ENCODE results near the gene OXER1. TPM values are rescaled to one million over a fixed set of nuclear protein-coding genes. Genes with fewer than 3 reads are reported as not detected.

OXER1 gene
- total and polyA plus RNA-seq, 5 donors from 2014 or later = 0.09 TPM; not detected in 4

GRCh38 chr2:42808301-42808700, 44.4 kb upstream of the OXER1 start:
- H3K9me3 Mint-ChIP-seq = peaks cover 0 to 2% (median 0%) of the 10 kb centered on the region in 7 donors
- H3K4me3 Mint-ChIP-seq = peak overlapping the region; percentile 55 to 82 (median 62)
- Histone ChIP-seq H3K4me3 (ENCODE audit: low read depth, low read length) (no peak overlapping the region), H3K27me3 (ENCODE audit: control insufficient read depth, insufficient read depth, low read length) (peaks cover 2% of the 10 kb centered on the region), H3K9me3 (ENCODE audit: control insufficient read depth in 2 of 2, low read length in 2 of 2) (no peaks in the 10 kb centered on the region), H3K27ac (ENCODE audit: insufficient read depth, low read length, poor library complexity, severe bottlenecking) (no peak overlapping the region), H3K36me3 (ENCODE audit: control insufficient read depth, insufficient read depth, low read length) (no peaks in the 10 kb centered on the region), H3K4me1 (ENCODE audit: control insufficient read depth, insufficient read depth, low read length, poor library complexity, severe bottlenecking) (peaks cover 11% of the 10 kb centered on the region)
- DNase-seq (no peak), ATAC-seq (ENCODE audit: low read depth in 2 of 2) (no peak)
- no peaks in the 10 kb centered on the region for H3K36me3 Mint-ChIP-seq
- no peak overlapping the region for H3K27ac Mint-ChIP-seq
- H3K27me3 Mint-ChIP-seq = peaks cover 28% of the 10 kb centered on the region
- H3K4me1 Mint-ChIP-seq = peaks cover 0 to 20% (median 12%) of the 10 kb centered on the region in 4 donors

DNA sequence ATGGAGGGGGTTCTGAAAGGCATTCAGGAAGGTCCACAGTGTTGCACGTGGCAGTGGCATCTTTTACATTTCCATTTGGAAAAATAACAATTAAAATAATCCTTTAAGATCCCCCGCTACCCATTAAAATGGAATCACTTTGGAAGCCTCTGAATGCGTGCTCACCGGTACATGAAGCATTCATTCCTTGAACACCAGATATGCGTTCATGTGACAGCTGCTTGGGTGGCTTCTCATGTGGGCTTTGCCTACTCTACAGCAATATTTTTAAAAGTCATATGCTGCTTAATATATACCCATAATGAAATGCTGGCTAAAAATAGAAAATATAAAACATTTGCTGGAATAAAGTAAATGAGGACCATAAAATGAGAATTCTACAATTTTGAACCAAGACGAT, 42.9 kb upstream of the OXER1 start:
- Mint-ChIP-seq H3K4me3 (peak overlapping the region in 1 of 4 donors; percentile 38), H3K9me3 (peaks cover 0 to 2% (median 0%) of the 10 kb centered on the region in 7 donors), H3K36me3 (no peaks in the 10 kb centered on the region), H3K27ac (no peak overlapping the region), H3K4me1 (peaks cover 0 to 13% (median 4%) of the 10 kb centered on the region in 4 donors), H3K27me3 (peaks cover 29% of the 10 kb centered on the region)
- Histone ChIP-seq H3K27ac (ENCODE audit: insufficient read depth, low read length, poor library complexity, severe bottlenecking) (no peak overlapping the region), H3K4me1 (ENCODE audit: control insufficient read depth, insufficient read depth, low read length, poor library complexity, severe bottlenecking) (peaks cover 11% of the 10 kb centered on the region), H3K9me3 (ENCODE audit: control insufficient read depth in 2 of 2, low read length in 2 of 2) (no peaks in the 10 kb centered on the region), H3K36me3 (ENCODE audit: control insufficient read depth, insufficient read depth, low read length) (no peaks in the 10 kb centered on the region), H3K27me3 (ENCODE audit: control insufficient read depth, insufficient read depth, low read length) (peaks cover 2% of the 10 kb centered on the region), H3K4me3 (ENCODE audit: low read depth, low read length) (no peak overlapping the region)
- DNase-seq (no peak), ATAC-seq (ENCODE audit: low read depth in 2 of 2) (no peak)

DNA sequence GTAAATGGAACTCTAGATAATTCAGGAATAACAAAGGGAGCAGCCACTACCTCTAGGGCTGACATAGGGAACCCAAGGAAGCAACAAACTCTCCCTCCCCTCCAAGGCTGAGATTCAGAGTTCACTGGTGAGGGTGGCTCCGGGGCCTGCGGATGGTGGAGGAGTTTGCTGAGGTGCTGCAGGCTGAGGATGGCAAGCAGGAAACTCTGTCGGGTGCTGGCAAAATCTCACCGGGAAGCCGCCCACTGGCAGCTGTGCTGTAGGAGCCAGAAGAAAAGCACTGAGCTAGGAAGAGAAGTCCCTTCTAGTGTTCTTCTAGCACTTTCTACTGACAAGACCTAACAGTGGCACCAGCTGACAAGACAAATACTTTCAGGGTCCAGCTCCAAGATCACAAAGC, 41.0 kb upstream of the OXER1 start:
- peaks cover 2% of the 10 kb centered on the region for H3K27me3 ChIP-seq (ENCODE audit: control insufficient read depth, insufficient read depth, low read length)
- peaks cover 8% of the 10 kb centered on the region for H3K4me1 ChIP-seq (ENCODE audit: control insufficient read depth, insufficient read depth, low read length, poor library complexity, severe bottlenecking)
- H3K27ac ChIP-seq (ENCODE audit: insufficient read depth, low read length, poor library complexity, severe bottlenecking) = no peak overlapping the region
- no peaks in the 10 kb centered on the region for H3K36me3 ChIP-seq (ENCODE audit: control insufficient read depth, insufficient read depth, low read length)
- H3K27ac Mint-ChIP-seq = no peak overlapping the region
- peaks cover 33% of the 10 kb centered on the region for H3K27me3 Mint-ChIP-seq
- no peak overlapping the region for H3K4me3 Mint-ChIP-seq
- H3K4me3 ChIP-seq (ENCODE audit: low read depth, low read length) = no peak overlapping the region
- DNase-seq (no peak), ATAC-seq (ENCODE audit: low read depth in 2 of 2) (no peak)
- H3K36me3 Mint-ChIP-seq = no peaks in the 10 kb centered on the region
- H3K9me3 ChIP-seq (ENCODE audit: control insufficient read depth in 2 of 2, low read length in 2 of 2) = no peaks in the 10 kb centered on the region
- no peaks in the 10 kb centered on the region for H3K9me3 Mint-ChIP-seq
- H3K4me1 Mint-ChIP-seq = peaks cover 0 to 8% (median 2%) of the 10 kb centered on the region in 4 donors

GRCh38 chr2:42804338-42804737, 40.4 kb upstream of the OXER1 start:
- H3K27me3 Mint-ChIP-seq = peaks cover 33% of the 10 kb centered on the region
- no peak overlapping the region for H3K27ac ChIP-seq (ENCODE audit: insufficient read depth, low read length, poor library complexity, severe bottlenecking)
- no peak overlapping the region for H3K4me3 ChIP-seq (ENCODE audit: low read depth, low read length)
- no peaks in the 10 kb centered on the region for H3K9me3 ChIP-seq (ENCODE audit: control insufficient read depth in 2 of 2, low read length in 2 of 2)
- ATAC-seq (ENCODE audit: low read depth in 2 of 2) (no peak), DNase-seq (no peak)
- H3K36me3 Mint-ChIP-seq = no peaks in the 10 kb centered on the region
- no peaks in the 10 kb centered on the region for H3K9me3 Mint-ChIP-seq
- peaks cover 4% of the 10 kb centered on the region for H3K4me1 ChIP-seq (ENCODE audit: control insufficient read depth, insufficient read depth, low read length, poor library complexity, severe bottlenecking)
- H3K27me3 ChIP-seq (ENCODE audit: control insufficient read depth, insufficient read depth, low read length) = peaks cover 2% of the 10 kb centered on the region
- no peak overlapping the region for H3K27ac Mint-ChIP-seq
- no peak overlapping the region for H3K4me3 Mint-ChIP-seq
- peaks cover 0 to 8% (median 2%) of the 10 kb centered on the region in 4 donors for H3K4me1 Mint-ChIP-seq
- H3K36me3 ChIP-seq (ENCODE audit: control insufficient read depth, insufficient read depth, low read length) = no peaks in the 10 kb centered on the region

GRCh38 chr2:42802150-42802549, 38.2 kb upstream of the OXER1 start:
- H3K27ac Mint-ChIP-seq = peak overlapping the region in 1 of 3 donors; percentile 51
- Histone ChIP-seq H3K4me3 (ENCODE audit: low read depth, low read length) (no peak overlapping the region), H3K27me3 (ENCODE audit: control insufficient read depth, insufficient read depth, low read length) (peaks cover 2% of the 10 kb centered on the region), H3K4me1 (ENCODE audit: control insufficient read depth, insufficient read depth, low read length, poor library complexity, severe bottlenecking) (no peaks in the 10 kb centered on the region), H3K36me3 (ENCODE audit: control insufficient read depth, insufficient read depth, low read length) (no peaks in the 10 kb centered on the region), H3K27ac (ENCODE audit: insufficient read depth, low read length, poor library complexity, severe bottlenecking) (no peak overlapping the region), H3K9me3 (ENCODE audit: control insufficient read depth in 2 of 2, low read length in 2 of 2) (no peaks in the 10 kb centered on the region)
- ATAC-seq (ENCODE audit: low read depth in 2 of 2) = no peak
- H3K4me3 Mint-ChIP-seq = no peak overlapping the region
- H3K9me3 Mint-ChIP-seq = no peaks in the 10 kb centered on the region
- H3K27me3 Mint-ChIP-seq = peaks cover 33% of the 10 kb centered on the region
- peaks cover 0 to 9% (median 2%) of the 10 kb centered on the region in 4 donors for H3K4me1 Mint-ChIP-seq
- no peak for DNase-seq
- H3K36me3 Mint-ChIP-seq = no peaks in the 10 kb centered on the region

DNA sequence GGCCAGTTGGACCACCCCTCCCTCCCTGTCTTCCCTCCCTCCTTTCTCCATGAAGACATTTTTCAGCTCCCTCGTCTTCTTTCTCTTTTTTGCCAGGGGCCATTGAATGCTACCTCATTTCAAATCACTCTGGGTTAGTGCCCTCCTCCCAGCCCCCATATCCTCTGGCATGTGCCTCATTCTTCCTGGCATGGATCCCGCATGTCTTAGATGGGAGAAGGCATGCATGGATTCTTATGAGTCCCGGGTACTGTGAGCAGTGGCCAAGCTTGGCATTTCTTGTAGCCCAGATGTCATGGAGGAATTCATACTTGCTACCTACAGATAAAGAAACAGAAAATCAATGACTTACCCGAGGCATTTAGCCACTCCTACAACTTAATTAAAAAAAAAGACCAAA, 37.4 kb upstream of the OXER1 start:
- DNase-seq = no peak
- Histone ChIP-seq H3K27me3 (ENCODE audit: control insufficient read depth, insufficient read depth, low read length) (peaks cover 2% of the 10 kb centered on the region), H3K9me3 (ENCODE audit: control insufficient read depth in 2 of 2, low read length in 2 of 2) (no peaks in the 10 kb centered on the region), H3K36me3 (ENCODE audit: control insufficient read depth, insufficient read depth, low read length) (no peaks in the 10 kb centered on the region), H3K27ac (ENCODE audit: insufficient read depth, low read length, poor library complexity, severe bottlenecking) (no peak overlapping the region), H3K4me1 (ENCODE audit: control insufficient read depth, insufficient read depth, low read length, poor library complexity, severe bottlenecking) (no peaks in the 10 kb centered on the region), H3K4me3 (ENCODE audit: low read depth, low read length) (no peak overlapping the region)
- H3K4me1 Mint-ChIP-seq = peaks cover 0 to 9% (median 2%) of the 10 kb centered on the region in 4 donors
- no peaks in the 10 kb centered on the region for H3K9me3 Mint-ChIP-seq
- no peak overlapping the region for H3K4me3 Mint-ChIP-seq
- peak overlapping the region in 1 of 3 donors; percentile 75 for H3K27ac Mint-ChIP-seq
- H3K36me3 Mint-ChIP-seq = no peaks in the 10 kb centered on the region
- H3K27me3 Mint-ChIP-seq = peaks cover 33% of the 10 kb centered on the region
- no peak for ATAC-seq (ENCODE audit: low read depth in 2 of 2)

DNA sequence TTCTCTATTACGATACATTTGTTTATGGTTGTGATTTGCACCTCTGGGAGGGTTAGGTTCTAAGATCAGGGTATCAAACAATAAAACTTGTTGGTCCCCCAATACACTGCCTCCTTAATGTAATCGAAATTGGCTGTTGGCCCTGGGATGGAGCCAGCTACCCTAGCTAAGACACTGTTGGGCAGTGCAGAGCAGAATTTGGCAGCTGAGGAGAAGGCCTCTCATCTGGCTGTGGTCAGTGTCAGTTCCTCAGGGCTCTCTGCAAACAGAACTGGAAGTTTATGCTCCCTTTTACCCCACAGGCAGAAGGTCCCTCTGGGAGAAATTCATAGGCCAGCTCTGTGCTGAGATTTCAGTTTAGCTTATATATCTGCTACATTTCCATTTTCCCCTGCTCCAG, 37.0 kb upstream of the OXER1 start:
- Mint-ChIP-seq H3K27ac (no peak overlapping the region), H3K9me3 (no peaks in the 10 kb centered on the region), H3K27me3 (peaks cover 33% of the 10 kb centered on the region), H3K4me3 (no peak overlapping the region), H3K4me1 (peaks cover 0 to 9% (median 2%) of the 10 kb centered on the region in 4 donors), H3K36me3 (no peaks in the 10 kb centered on the region)
- Histone ChIP-seq H3K27ac (ENCODE audit: insufficient read depth, low read length, poor library complexity, severe bottlenecking) (no peak overlapping the region), H3K4me3 (ENCODE audit: low read depth, low read length) (no peak overlapping the region), H3K27me3 (ENCODE audit: control insufficient read depth, insufficient read depth, low read length) (peaks cover 2% of the 10 kb centered on the region), H3K36me3 (ENCODE audit: control insufficient read depth, insufficient read depth, low read length) (no peaks in the 10 kb centered on the region), H3K9me3 (ENCODE audit: control insufficient read depth in 2 of 2, low read length in 2 of 2) (no peaks in the 10 kb centered on the region), H3K4me1 (ENCODE audit: control insufficient read depth, insufficient read depth, low read length, poor library complexity, severe bottlenecking) (no peaks in the 10 kb centered on the region)
- ATAC-seq (ENCODE audit: low read depth in 2 of 2) (no peak), DNase-seq (no peak)

DNA sequence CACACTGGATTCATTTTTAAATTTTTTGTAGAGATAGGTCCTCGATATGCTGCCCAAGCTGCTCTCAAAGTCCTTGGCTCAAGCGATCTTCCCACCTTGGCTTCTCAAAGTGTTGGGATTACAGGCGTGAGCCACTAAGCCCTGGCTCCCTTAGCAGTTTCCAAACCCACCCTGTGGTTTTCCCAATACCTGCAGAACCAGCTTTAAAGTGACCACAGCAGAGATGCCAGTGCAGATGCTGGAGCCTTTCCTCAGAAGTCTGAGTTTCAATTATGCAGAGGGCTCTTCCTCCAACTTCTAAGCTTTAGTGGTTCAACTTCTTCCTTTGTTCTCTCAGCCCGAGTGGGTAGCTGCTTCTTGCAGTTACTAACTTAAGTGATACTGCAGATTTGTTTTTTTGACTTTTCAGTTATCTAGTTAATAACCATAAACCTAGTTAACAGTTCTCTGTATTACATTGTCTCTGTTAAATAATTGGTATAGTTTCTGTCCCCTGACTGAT, 36.6 kb upstream of the OXER1 start:
- no peaks in the 10 kb centered on the region for H3K9me3 Mint-ChIP-seq
- no peaks in the 10 kb centered on the region for H3K36me3 Mint-ChIP-seq
- peaks cover 0 to 14% (median 2%) of the 10 kb centered on the region in 4 donors for H3K4me1 Mint-ChIP-seq
- ATAC-seq (ENCODE audit: low read depth in 2 of 2) (no peak), DNase-seq (no peak)
- peaks cover 36% of the 10 kb centered on the region for H3K27me3 Mint-ChIP-seq
- H3K9me3 ChIP-seq (ENCODE audit: control insufficient read depth in 2 of 2, low read length in 2 of 2) = no peaks in the 10 kb centered on the region
- H3K4me3 ChIP-seq (ENCODE audit: low read depth, low read length) = no peak overlapping the region
- H3K4me3 Mint-ChIP-seq = no peak overlapping the region
- no peak overlapping the region for H3K27ac ChIP-seq (ENCODE audit: insufficient read depth, low read length, poor library complexity, severe bottlenecking)
- H3K27me3 ChIP-seq (ENCODE audit: control insufficient read depth, insufficient read depth, low read length) = peaks cover 5% of the 10 kb centered on the region
- H3K4me1 ChIP-seq (ENCODE audit: control insufficient read depth, insufficient read depth, low read length, poor library complexity, severe bottlenecking) = no peaks in the 10 kb centered on the region
- no peak overlapping the region for H3K27ac Mint-ChIP-seq
- no peaks in the 10 kb centered on the region for H3K36me3 ChIP-seq (ENCODE audit: control insufficient read depth, insufficient read depth, low read length)
